HL-60 (cell line): ENCODE measurements around the gene ATRN.

Source experiments
- DNase-seq, 2 experiments: peaks; one replicate each; pipeline ENCODE4 v3.0.0-alpha.2; 2010 to 2020; ENCODE audit warnings: low read depth in 1 of 2, low spot score in 1 of 2
- H3K27ac ChIP-seq: fragments of 250-450 bp; sonication (Bioruptor Pico); replicated peaks from 2 replicates; pipeline ENCODE4 v1.5.1; 2020; ENCODE audit warnings: mild to moderate bottlenecking, moderate library complexity
- H3K27me3 ChIP-seq: fragments of 250-450 bp; sonication (Bioruptor Pico); 2 replicates; pipeline ENCODE4 v1.5.1; 2021; ENCODE audit warnings: mild to moderate bottlenecking, moderate library complexity; ENCODE audit not compliant: insufficient read depth, poor library complexity, severe bottlenecking
- H3K4me3 ChIP-seq: replicated peaks from 2 replicates; pipeline ENCODE4 v1.5.1; 2011; ENCODE audit warnings: mild to moderate bottlenecking, control low read depth, low read length; ENCODE audit not compliant: insufficient read depth
- CTCF ChIP-seq: IDR thresholded peaks from one replicate; pipeline ENCODE4 v1.5.1; 2011; ENCODE audit warnings: low read length, control low read depth, inconsistent platforms; ENCODE audit not compliant: insufficient read depth
- GABPA ChIP-seq: IDR thresholded peaks from 2 replicates; pipeline ENCODE4 v1.6.1; 2012; ENCODE audit warnings: low read depth
- POLR2AphosphoS5 ChIP-seq: IDR thresholded peaks from 2 replicates; pipeline ENCODE4 v1.6.1; 2012; ENCODE audit warnings: low read depth
- REST ChIP-seq: IDR thresholded peaks from 2 replicates; pipeline ENCODE4 v1.6.1; 2012; ENCODE audit warnings: low read depth; ENCODE audit not compliant: insufficient replicate concordance
- SPI1 ChIP-seq: IDR thresholded peaks from 2 replicates; pipeline ENCODE4 v1.6.1; 2012; ENCODE audit warnings: low read depth, mild to moderate bottlenecking, borderline replicate concordance

The ATRN gene

GRCh38 chr20:3694864-3695263 lies 224.0 kb downstream of the ATRN start:
- no peak for TF ChIP-seq SPI1
- no peak for TF ChIP-seq POLR2AphosphoS5
- no peak for TF ChIP-seq GABPA
- no peak for TF ChIP-seq REST
- no peak for TF ChIP-seq CTCF
- H3K27me3 ChIP-seq = no peaks in the 10 kb centered on the region
- H3K4me3 ChIP-seq = no peak overlapping the region
- no peak overlapping the region for H3K27ac ChIP-seq
- no peak for DNase-seq

- TF ChIP-seq CTCF = peak; percentile 19
- TF ChIP-seq REST = no peak
- Histone ChIP-seq H3K4me3 (no peak overlapping the region), H3K27ac (no peak overlapping the region), H3K27me3 (no peaks in the 10 kb centered on the region)
- DNase-seq = no peak
Observed at GRCh38 chr20:3696200-3696599, 225.4 kb downstream of the ATRN start.

- Histone ChIP-seq H3K4me3 (no peak overlapping the region), H3K27me3 (no peaks in the 10 kb centered on the region), H3K27ac (no peak overlapping the region)
- DNase-seq = no peak
- TF ChIP-seq REST (no peak), POLR2AphosphoS5 (no peak), SPI1 (no peak), GABPA (no peak), CTCF (no peak)
Observed at GRCh38 chr20:3696745-3697587, 226.1 kb downstream of the ATRN start.
